PC-3 (cell line): ENCODE results near the gene GAL. TPM values are rescaled to one million over a fixed set of nuclear protein-coding genes. Genes with fewer than 3 reads are reported as not detected.

Experiments
- ATAC-seq: fragments of 200-7000 bp; cut with Tn5 transposase; 2 replicates; pipeline ENCODE4 v1.9.1; 2020; ENCODE audit warnings: mild to moderate bottlenecking, moderate library complexity
- BruUV-seq: library from RNA; stranded (reverse); fragments of 400-500 nt; replicated peaks from 2 replicates; lab custom pipeline; 2021; lab: Mats Ljungman, UMichigan
- CTCF ChIA-PET: fragments of 300-600 bp; sonication (Branson Sonifier 250); formaldehyde crosslinking; loops from one replicate; lab custom pipeline; 2022; ENCODE audit warnings: antibody characterized with exemption; lab: Charles Lee
- POLR2A ChIA-PET: fragments of 300-600 bp; sonication (Branson Sonifier 250); formaldehyde crosslinking; loops from one replicate; lab custom pipeline; 2022; ENCODE audit warnings: antibody characterized with exemption; ENCODE audit not compliant: unreplicated experiment; lab: Charles Lee
- DNase-seq: peaks from one replicate; pipeline ENCODE4 v3.0.0-alpha.2; 2015
- H2AFZ ChIP-seq: fragments of 300-600 bp; sonication (generic); 2 replicates; pipeline ENCODE4 v1.6.0; 2016; ENCODE audit warnings: antibody characterized with exemption, low read length
- H3F3A ChIP-seq: fragments of 300-600 bp; sonication (generic); one replicate; pipeline ENCODE4 v1.6.0; 2017; ENCODE audit warnings: antibody characterized with exemption, low read length, control low read depth, mild to moderate bottlenecking; ENCODE audit not compliant: unreplicated experiment
- H3K27ac ChIP-seq: fragments of 300-600 bp; sonication (generic); 2 replicates; pipeline ENCODE4 v1.5.1; 2016; ENCODE audit warnings: mild to moderate bottlenecking, low read length
- H3K27me3 ChIP-seq: fragments of 300-600 bp; sonication (generic); 2 replicates; pipeline ENCODE4 v1.6.1; 2016; ENCODE audit warnings: low read length, mixed read lengths
- H3K36me3 ChIP-seq: fragments of 300-600 bp; sonication (generic); 2 replicates; pipeline ENCODE4 v1.6.1; 2016; ENCODE audit warnings: low read depth, mixed run types, low read length, mixed read lengths
- H3K4me1 ChIP-seq: fragments of 300-600 bp; sonication (generic); 2 replicates; pipeline ENCODE4 v1.5.1; 2016; ENCODE audit warnings: low read length; ENCODE audit not compliant: insufficient read depth
- H3K4me2 ChIP-seq: fragments of 300-600 bp; sonication (generic); 2 replicates; pipeline ENCODE4 v1.6.0; 2016; ENCODE audit warnings: low read length
- H3K4me3 ChIP-seq: fragments of 300-600 bp; sonication (generic); 2 replicates; pipeline ENCODE4 v1.5.1; 2016; ENCODE audit warnings: mild to moderate bottlenecking, low read length, mixed read lengths
- H3K79me2 ChIP-seq: fragments of 300-600 bp; sonication (generic); 2 replicates; pipeline ENCODE4 v1.6.1; 2017; ENCODE audit warnings: low read length, mixed read lengths
- H3K9ac ChIP-seq: fragments of 300-600 bp; sonication (generic); 2 replicates; pipeline ENCODE4 v1.6.0; 2016; ENCODE audit warnings: mild to moderate bottlenecking, low read length
- H3K9me2 ChIP-seq: fragments of 300-600 bp; sonication (generic); replicated peaks from 2 replicates; pipeline ENCODE4 v1.6.1; 2016; ENCODE audit warnings: mixed run types, low read length, mixed read lengths
- H3K9me3 ChIP-seq: fragments of 300-600 bp; sonication (generic); 2 replicates; pipeline ENCODE4 v1.6.1; 2016; ENCODE audit warnings: low read length, mixed read lengths
- H4K20me1 ChIP-seq: fragments of 300-600 bp; sonication (generic); 2 replicates; pipeline ENCODE4 v1.6.1; 2016; ENCODE audit warnings: low read length, mixed read lengths
- CTCF ChIP-seq: fragments of 300-600 bp; sonication (generic); conservative IDR thresholded peaks from 2 replicates; pipeline ENCODE4 v1.5.1; 2017; ENCODE audit warnings: antibody characterized with exemption, low read depth, mild to moderate bottlenecking, low read length
- EZH2 ChIP-seq: fragments of 300-600 bp; sonication (generic); IDR thresholded peaks from one replicate; pipeline ENCODE4 v1.6.1; 2017; ENCODE audit warnings: antibody characterized with exemption, mild to moderate bottlenecking, low read length; ENCODE audit not compliant: unreplicated experiment
- EZH2phosphoT487 ChIP-seq: fragments of 300-600 bp; sonication (generic); IDR thresholded peaks from 2 replicates; pipeline ENCODE4 v1.6.1; 2018; ENCODE audit warnings: mild to moderate bottlenecking, antibody characterized with exemption, low read length, borderline replicate concordance
- intact Hi-C: fragments of 100-400 bp; cut with micrococcal nuclease; formaldehyde crosslinking; loops from 2 replicates; pipeline ENCODE4 v1.9.0; 2023
- total RNA-seq: library from RNA; depleted of rRNA; stranded (reverse); fragments of >200 nt; gene quantifications from 2 replicates; pipeline ENCODE4 v1.2.3, GENCODE V29; 2014

The GAL gene
- total RNA-seq, 1 experiment from 2014 or later, result 32.2 TPM

GRCh38 chr11:68665436-68665835, 18.9 kb upstream of the GAL start:
- no peaks in the 10 kb centered on the region for H3F3A ChIP-seq
- POLR2A ChIA-PET, result no interaction called here
- no peak overlapping the region for H3K27ac ChIP-seq
- H3K9me2 ChIP-seq, result no peaks in the 10 kb centered on the region
- H3K9ac ChIP-seq, result no peak overlapping the region
- no peaks in the 10 kb centered on the region for H3K36me3 ChIP-seq
- no TSS peak for BruUV-seq
- intact Hi-C loops, result no loop called here
- peaks cover 8% of the 10 kb centered on the region; the same call in 1 of the 2 replicates for H3K27me3 ChIP-seq
- CTCF ChIA-PET, result no interaction called here
- no peak overlapping the region for H3K4me3 ChIP-seq
- H2AFZ ChIP-seq, result no peak overlapping the region
- H3K9me3 ChIP-seq, result no peaks in the 10 kb centered on the region
- TF ChIP-seq CTCF, result no peak
- no peak for TF ChIP-seq EZH2phosphoT487
- ATAC-seq (no peak), DNase-seq (no peak)
- no peaks in the 10 kb centered on the region for H3K79me2 ChIP-seq
- H3K4me1 ChIP-seq, result no peaks in the 10 kb centered on the region
- H3K4me2 ChIP-seq, result no peak overlapping the region
- no peaks in the 10 kb centered on the region for H4K20me1 ChIP-seq

- BruUV-seq, result no TSS peak
- POLR2A ChIA-PET, result no interaction called here
- ATAC-seq (no peak), DNase-seq (no peak)
- Histone ChIP-seq H2AFZ (no peak overlapping the region), H3K4me1 (no peaks in the 10 kb centered on the region), H3K9me3 (no peaks in the 10 kb centered on the region), H3K9ac (no peak overlapping the region), H4K20me1 (no peaks in the 10 kb centered on the region), H3K36me3 (no peaks in the 10 kb centered on the region), H3K27ac (no peak overlapping the region), H3K79me2 (no peaks in the 10 kb centered on the region), H3K4me3 (no peak overlapping the region), H3K27me3 (peaks cover 8% of the 10 kb centered on the region; the same call in 1 of the 2 replicates), H3F3A (no peaks in the 10 kb centered on the region), H3K4me2 (no peak overlapping the region), H3K9me2 (no peaks in the 10 kb centered on the region)
- CTCF ChIA-PET, result no interaction called here
- no peak for TF ChIP-seq CTCF
- TF ChIP-seq EZH2, result no peak
- no peak for TF ChIP-seq EZH2phosphoT487
- intact Hi-C loops, result no loop called here
Observed at GRCh38 chr11:68666849-68667248, 17.5 kb upstream of the GAL start.

- no peak for TF ChIP-seq CTCF
- no peak for TF ChIP-seq EZH2phosphoT487
- no peak for TF ChIP-seq EZH2
- no peak for DNase-seq
- Histone ChIP-seq H3K36me3 (no peaks in the 10 kb centered on the region), H3K4me1 (no peaks in the 10 kb centered on the region), H4K20me1 (no peaks in the 10 kb centered on the region), H3K27me3 (peaks cover under 1% of the 10 kb centered on the region; the same call in 1 of the 2 replicates), H3K9me3 (no peaks in the 10 kb centered on the region), H3K27ac (no peak overlapping the region), H3K9me2 (no peaks in the 10 kb centered on the region), H3K4me3 (no peak overlapping the region), H3F3A (no peaks in the 10 kb centered on the region), H2AFZ (no peak overlapping the region), H3K4me2 (no peak overlapping the region), H3K9ac (no peak overlapping the region), H3K79me2 (no peaks in the 10 kb centered on the region)
- POLR2A ChIA-PET, result no interaction called here
- no TSS peak for BruUV-seq
- ATAC-seq, result no peak
- intact Hi-C loops, result no loop called here
- CTCF ChIA-PET, result no interaction called here
Observed at GRCh38 chr11:68667511-68668500, 16.5 kb upstream of the GAL start.
